Right lobe of liver (tissue), 6 donors: Measurements from ENCODE around the gene AAMP. TPM values are rescaled to one million over a fixed set of nuclear protein-coding genes. Genes with fewer than 3 reads are reported as not detected.
A peak's percentile ranks its signal among the peaks of the same experiment; 100 is the strongest.

Experiments
- ATAC-seq, 4 donors: fragments of 200-7000 bp; cut with Tn5 transposase; one replicate each; pipeline ENCODE4 v1.9.1; 2020; ENCODE audit warnings: mild to moderate bottlenecking in 4 of 4, moderate library complexity in 4 of 4
- DNase-seq, 3 donors: peaks; one replicate each; pipeline ENCODE4 v3.0.0-alpha.2; 2020
- H3K27ac ChIP-seq, 3 donors: fragments of 200-600 bp; one replicate each; pipeline ENCODE4 v1.8.0; 2022
- H3K27me3 ChIP-seq, 2 donors: fragments of 200-600 bp; one replicate each; pipeline ENCODE4 v1.8.0; 2022
- H3K36me3 ChIP-seq, 4 donors: fragments of 200-600 bp; sonication (generic) in 1 of 4; one replicate each; pipeline versions ENCODE4 v1.5.1 to v1.8.0; 2017 to 2022; ENCODE audit warnings: control low read depth in 1 of 4
- H3K4me1 ChIP-seq, 4 donors: fragments of 200-600 bp; sonication (generic) in 1 of 4; one replicate each; pipeline versions ENCODE4 v1.5.1 to v1.8.0; 2017 to 2022; ENCODE audit warnings: control low read depth in 1 of 4
- H3K4me3 ChIP-seq, 3 donors: fragments of 200-600 bp; one replicate each; pipeline ENCODE4 v1.8.0; 2022
- H3K9me3 ChIP-seq, 4 donors: fragments of 200-600 bp; sonication (generic) in 1 of 4; one replicate each; pipeline versions ENCODE4 v1.5.1 to v1.8.0; 2017 to 2022; ENCODE audit warnings: control low read depth in 1 of 4
- POLR2A ChIP-seq: fragments of 450-650 bp; IDR thresholded peaks from one replicate; pipeline ENCODE4 v1.6.1; 2017; ENCODE audit warnings: antibody characterized with exemption, mild to moderate bottlenecking
- WGBS: methylation state at CpG from one replicate; pipeline ENCODE4 v1.1.6; 2018; ENCODE audit warnings: low coverage, low lambda C conversion rate; ENCODE audit not compliant: insufficient coverage; ENCODE audit errors: missing lambda C conversion rate; 5-methylcytosine and 5-hydroxymethylcytosine counted together
- intact Hi-C, 2 donors: fragments of 100-400 bp; cut with DNase I; formaldehyde crosslinking; loops; one replicate each; pipeline versions ENCODE4 v1.11.2 to v1.14.1; 2022
- total RNA-seq, 6 experiments: library from RNA; depleted of rRNA in 2 of 6; stranded (reverse); fragments of >200 nt in 2 of 6; fragmentation: NEBNext Ultra II Directional in 3 of 6; extraction: Animal tissue kit (Norgen Biotek cat#: 25700) in 3 of 6; gene quantifications; one replicate each; pipeline versions ENCODE4 v1.1.0 to v1.2.4, GENCODE V29; 2016 to 2023
- TF ChIP-seq, protein P1 (sequence below), 4 donors: fragments of 200-600 bp in 3 of 4; fragments of 450-650 bp in 1 of 4; IDR thresholded peaks; one replicate each; pipeline versions ENCODE4 v1.5.1 to v1.8.0; 2016 to 2022; ENCODE audit warnings: antibody characterized with exemption in 4 of 4, mild to moderate bottlenecking in 2 of 4
- donor health status: DM: no; HTN: yes; CAD: no.
- donor health status: DM: no; HTN: no; CAD: no.
- donor health status: DM: no; HTN: no; CAD: no.
- donor health status: DM: no; HTN: yes; CAD: no.
- donor health status: DM: no; HTN: yes; CAD: no.

Gene AAMP
- total RNA-seq, 6 experiments from 2014 or later: 40.0 to 99.5 (median 45.2) TPM

- intact Hi-C loops: no loop called here
- DNase-seq (no peak), ATAC-seq (no peak)
- Histone ChIP-seq H3K4me3 (no peak overlapping the region), H3K4me1 (peaks cover 0 to 11% (median 1%) of the 10 kb centered on the region in 4 donors), H3K36me3 (peaks cover 0 to 59% (median 18%) of the 10 kb centered on the region in 4 donors), H3K27ac (peak overlapping the region; percentile 19 to 48 (median 23)), H3K27me3 (no peaks in the 10 kb centered on the region), H3K9me3 (no peaks in the 10 kb centered on the region)
- 81% methylated on average over 6 of the region's 6 CpGs for WGBS
- TF ChIP-seq, protein P1, sequence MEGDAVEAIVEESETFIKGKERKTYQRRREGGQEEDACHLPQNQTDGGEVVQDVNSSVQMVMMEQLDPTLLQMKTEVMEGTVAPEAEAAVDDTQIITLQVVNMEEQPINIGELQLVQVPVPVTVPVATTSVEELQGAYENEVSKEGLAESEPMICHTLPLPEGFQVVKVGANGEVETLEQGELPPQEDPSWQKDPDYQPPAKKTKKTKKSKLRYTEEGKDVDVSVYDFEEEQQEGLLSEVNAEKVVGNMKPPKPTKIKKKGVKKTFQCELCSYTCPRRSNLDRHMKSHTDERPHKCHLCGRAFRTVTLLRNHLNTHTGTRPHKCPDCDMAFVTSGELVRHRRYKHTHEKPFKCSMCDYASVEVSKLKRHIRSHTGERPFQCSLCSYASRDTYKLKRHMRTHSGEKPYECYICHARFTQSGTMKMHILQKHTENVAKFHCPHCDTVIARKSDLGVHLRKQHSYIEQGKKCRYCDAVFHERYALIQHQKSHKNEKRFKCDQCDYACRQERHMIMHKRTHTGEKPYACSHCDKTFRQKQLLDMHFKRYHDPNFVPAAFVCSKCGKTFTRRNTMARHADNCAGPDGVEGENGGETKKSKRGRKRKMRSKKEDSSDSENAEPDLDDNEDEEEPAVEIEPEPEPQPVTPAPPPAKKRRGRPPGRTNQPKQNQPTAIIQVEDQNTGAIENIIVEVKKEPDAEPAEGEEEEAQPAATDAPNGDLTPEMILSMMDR (IDR thresholded peaks at IDR 0.05): no peak
- TF ChIP-seq POLR2A: no peak
Observed at GRCh38 chr2:218228366-218229090, 41.4 kb downstream of the AAMP start.

GRCh38 chr2:218226903-218227302, 43.0 kb downstream of the AAMP start:
- TF ChIP-seq POLR2A: no peak
- TF ChIP-seq, protein P1 (IDR thresholded peaks at IDR 0.05): no peak
- intact Hi-C loops: no loop called here
- Histone ChIP-seq H3K27ac (no peak overlapping the region), H3K9me3 (no peaks in the 10 kb centered on the region), H3K36me3 (peaks cover 0 to 59% (median 17%) of the 10 kb centered on the region in 4 donors), H3K27me3 (no peaks in the 10 kb centered on the region), H3K4me1 (peaks cover 0 to 20% (median 1%) of the 10 kb centered on the region in 4 donors), H3K4me3 (no peak overlapping the region)
- no peak for DNase-seq
- no peak for ATAC-seq
- 78% methylated on average over 3 of the region's 3 CpGs for WGBS

DNA sequence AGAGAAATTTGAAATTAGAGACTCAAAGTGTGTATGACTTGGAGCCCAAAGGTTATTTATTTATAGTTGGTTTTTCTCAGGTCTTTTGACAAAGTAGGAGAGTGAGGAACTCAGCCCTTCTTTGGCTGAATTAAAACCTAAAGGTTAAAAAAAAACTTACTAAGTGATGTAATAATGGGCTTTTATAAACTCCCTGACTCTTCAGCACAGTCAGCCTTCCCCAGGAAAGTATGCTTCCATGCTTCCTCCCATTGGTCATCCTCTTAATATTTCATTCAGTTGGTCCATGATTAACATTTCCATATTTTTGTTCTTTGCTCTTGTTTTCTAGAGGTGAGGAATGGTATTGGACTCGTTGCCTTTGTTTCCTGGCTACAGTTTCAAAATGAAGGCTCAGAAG, 45.8 kb downstream of the AAMP start:
- Histone ChIP-seq H3K27me3 (no peaks in the 10 kb centered on the region), H3K4me3 (no peak overlapping the region), H3K36me3 (peaks cover 0 to 51% (median 10%) of the 10 kb centered on the region in 4 donors), H3K4me1 (peaks cover 0 to 21% (median 3%) of the 10 kb centered on the region in 4 donors), H3K9me3 (no peaks in the 10 kb centered on the region), H3K27ac (no peak overlapping the region)
- no peak for DNase-seq
- WGBS: 86% methylated on average over 1 of the region's 1 CpG
- no peak for TF ChIP-seq POLR2A
- TF ChIP-seq, protein P1 (IDR thresholded peaks at IDR 0.05): no peak
- intact Hi-C loops: no loop called here
- no peak for ATAC-seq

GRCh38 chr2:218223046-218223445, 46.9 kb downstream of the AAMP start:
- no peak for TF ChIP-seq POLR2A
- TF ChIP-seq, protein P1 (IDR thresholded peaks at IDR 0.05): no peak
- DNase-seq (no peak), ATAC-seq (peak in 1 of 4 donors; percentile 33)
- intact Hi-C loops: no loop called here
- peaks cover 0 to 32% (median 6%) of the 10 kb centered on the region in 4 donors for H3K4me1 ChIP-seq
- H3K36me3 ChIP-seq: peaks cover 0 to 40% (median 5%) of the 10 kb centered on the region in 4 donors
- no peak overlapping the region for H3K27ac ChIP-seq
- H3K27me3 ChIP-seq: no peaks in the 10 kb centered on the region
- H3K4me3 ChIP-seq: no peak overlapping the region
- no peaks in the 10 kb centered on the region for H3K9me3 ChIP-seq
- WGBS: 52% methylated on average over 5 of the region's 5 CpGs
